DOHH2 (cell line): ENCODE results near the gene NDRG2.

Experiments used
- EZH2phosphoT487 ChIP-seq: fragments of 200-600 bp; sonication (generic); IDR thresholded peaks from 2 replicates; pipeline ENCODE4 v1.6.1; 2017; ENCODE audit warnings: borderline replicate concordance, mild to moderate bottlenecking, antibody characterized with exemption, low read length, moderate library complexity, mixed read lengths
- TF ChIP-seq, protein P1 (sequence below): fragments of 200-600 bp; sonication (generic); IDR thresholded peaks from one replicate; pipeline ENCODE4 v1.5.1; 2014; ENCODE audit warnings: antibody characterized with exemption, mild to moderate bottlenecking, low read depth, low read length; ENCODE audit not compliant: poor library complexity, severe bottlenecking

- TF ChIP-seq, protein P1, sequence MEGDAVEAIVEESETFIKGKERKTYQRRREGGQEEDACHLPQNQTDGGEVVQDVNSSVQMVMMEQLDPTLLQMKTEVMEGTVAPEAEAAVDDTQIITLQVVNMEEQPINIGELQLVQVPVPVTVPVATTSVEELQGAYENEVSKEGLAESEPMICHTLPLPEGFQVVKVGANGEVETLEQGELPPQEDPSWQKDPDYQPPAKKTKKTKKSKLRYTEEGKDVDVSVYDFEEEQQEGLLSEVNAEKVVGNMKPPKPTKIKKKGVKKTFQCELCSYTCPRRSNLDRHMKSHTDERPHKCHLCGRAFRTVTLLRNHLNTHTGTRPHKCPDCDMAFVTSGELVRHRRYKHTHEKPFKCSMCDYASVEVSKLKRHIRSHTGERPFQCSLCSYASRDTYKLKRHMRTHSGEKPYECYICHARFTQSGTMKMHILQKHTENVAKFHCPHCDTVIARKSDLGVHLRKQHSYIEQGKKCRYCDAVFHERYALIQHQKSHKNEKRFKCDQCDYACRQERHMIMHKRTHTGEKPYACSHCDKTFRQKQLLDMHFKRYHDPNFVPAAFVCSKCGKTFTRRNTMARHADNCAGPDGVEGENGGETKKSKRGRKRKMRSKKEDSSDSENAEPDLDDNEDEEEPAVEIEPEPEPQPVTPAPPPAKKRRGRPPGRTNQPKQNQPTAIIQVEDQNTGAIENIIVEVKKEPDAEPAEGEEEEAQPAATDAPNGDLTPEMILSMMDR = no peak
- no peak for TF ChIP-seq EZH2phosphoT487
These were observed 29.9 kb upstream of the NDRG2 start for GRCh38 chr14:21054768-21055145.
